GM23248 (cell line): ENCODE data around the gene CCDC187. TPM values are rescaled to one million over a fixed set of nuclear protein-coding genes. Genes with fewer than 3 reads are reported as not detected.

Experiments
- DNase-seq: peaks from one replicate; pipeline ENCODE4 v3.0.0-alpha.2; 2015
- H2AFZ ChIP-seq: fragments of 200-600 bp; sonication (generic); 2 replicates; pipeline ENCODE4 v1.6.1; 2016; ENCODE audit warnings: antibody characterized with exemption
- H3F3A ChIP-seq: fragments of 200-600 bp; sonication (generic); 2 replicates; pipeline ENCODE4 v1.6.1; 2016; ENCODE audit warnings: mild to moderate bottlenecking, antibody characterized with exemption, mixed run types; ENCODE audit not compliant: insufficient read depth
- H3K27ac ChIP-seq: fragments of 200-600 bp; sonication (generic); 2 replicates; pipeline ENCODE4 v1.5.1; 2016; ENCODE audit warnings: mild to moderate bottlenecking
- H3K27me3 ChIP-seq: fragments of 200-600 bp; sonication (generic); replicated peaks from 2 replicates; pipeline ENCODE4 v1.6.1; 2016; ENCODE audit warnings: mild to moderate bottlenecking; ENCODE audit not compliant: insufficient read depth
- H3K36me3 ChIP-seq: fragments of 200-600 bp; sonication (generic); 2 replicates; pipeline ENCODE4 v1.6.1; 2016; ENCODE audit warnings: low read depth, mild to moderate bottlenecking
- H3K4me1 ChIP-seq: fragments of 200-600 bp; sonication (generic); 2 replicates; pipeline ENCODE4 v1.6.1; 2016; ENCODE audit warnings: mild to moderate bottlenecking; ENCODE audit not compliant: insufficient read depth
- H3K4me2 ChIP-seq: fragments of 200-600 bp; sonication (generic); one replicate; pipeline ENCODE4 v1.6.1; 2016; ENCODE audit warnings: mild to moderate bottlenecking; ENCODE audit not compliant: unreplicated experiment
- H3K4me3 ChIP-seq: fragments of 200-600 bp; sonication (generic); 2 replicates; pipeline ENCODE4 v1.5.1; 2016; ENCODE audit warnings: mild to moderate bottlenecking
- H3K79me2 ChIP-seq: fragments of 200-600 bp; sonication (generic); 2 replicates; pipeline ENCODE4 v1.6.1; 2016; ENCODE audit warnings: mild to moderate bottlenecking; ENCODE audit not compliant: insufficient read depth
- H3K9ac ChIP-seq: fragments of 200-600 bp; sonication (generic); 2 replicates; pipeline ENCODE4 v1.6.1; 2016; ENCODE audit warnings: mild to moderate bottlenecking
- H3K9me2 ChIP-seq: fragments of 200-600 bp; sonication (generic); 2 replicates; pipeline ENCODE4 v1.6.1; 2016; ENCODE audit warnings: mixed run types, mild to moderate bottlenecking, moderate library complexity; ENCODE audit not compliant: insufficient read depth
- H3K9me3 ChIP-seq: fragments of 200-600 bp; sonication (generic); one replicate; pipeline ENCODE4 v1.6.1; 2017; ENCODE audit warnings: low read depth
- H4K20me1 ChIP-seq: fragments of 200-600 bp; sonication (generic); 2 replicates; pipeline ENCODE4 v1.6.0; 2016; ENCODE audit not compliant: insufficient read depth
- EZH2 ChIP-seq: fragments of 200-600 bp; sonication (generic); IDR thresholded peaks from 2 replicates; pipeline ENCODE4 v1.6.1; 2018; ENCODE audit warnings: antibody characterized with exemption, mild to moderate bottlenecking; ENCODE audit not compliant: insufficient read depth, poor library complexity, severe bottlenecking
- EZH2phosphoT487 ChIP-seq: fragments of 200-600 bp; sonication (generic); IDR thresholded peaks from 2 replicates; pipeline ENCODE4 v1.6.1; 2018; ENCODE audit warnings: antibody characterized with exemption, moderate library complexity, mild to moderate bottlenecking, low read depth; ENCODE audit not compliant: insufficient read depth
- WGBS, 2 experiments: methylation state at CpG; one replicate each; pipeline ENCODE4 v1.1.6; 2015 to 2017; ENCODE audit warnings: low lambda C conversion rate in 2 of 2, low coverage in 1 of 2; ENCODE audit errors: missing lambda C conversion rate in 2 of 2; 5-methylcytosine and 5-hydroxymethylcytosine counted together
- in situ Hi-C: fragments of 300-500 bp; cut with MboI; formaldehyde crosslinking; loops from 2 replicates; pipeline ENCODE4 v1.15.0; 2020
- polyA plus RNA-seq: library from polyadenylated mRNA; unstranded; fragments of >200 nt; fragmentation: Nextera tagmentation; extraction: Ambion mirVana; gene quantifications from 2 replicates; pipeline ENCODE4 v1.2.1, GENCODE V29; 2016
- total RNA-seq: library from RNA; depleted of rRNA; stranded (reverse); fragments of >200 nt; shearing (Covaris generic); gene quantifications from 2 replicates; pipeline ENCODE4 v1.2.3, GENCODE V29; 2014

CCDC187 gene
- total and polyA plus RNA-seq, 2 experiments from 2014 or later: not detected

GRCh38 chr9:136338511-136338910 lies 34.6 kb upstream of the CCDC187 start:
- 93 to 97% methylated on average over 20 to 24 of the region's 25 CpGs for WGBS, 2 experiments
- H3F3A ChIP-seq: no peaks in the 10 kb centered on the region
- H3K36me3 ChIP-seq: no peaks in the 10 kb centered on the region; the same call in 1 of the 2 replicates
- TF ChIP-seq EZH2phosphoT487 (no peak), EZH2 (no peak)
- no peaks in the 10 kb centered on the region for H3K4me1 ChIP-seq
- H4K20me1 ChIP-seq: no peaks in the 10 kb centered on the region
- H3K9me2 ChIP-seq: no peaks in the 10 kb centered on the region
- DNase-seq: no peak
- no peaks in the 10 kb centered on the region for H3K27me3 ChIP-seq
- in situ Hi-C loops: no loop called here
- peaks cover 10% of the 10 kb centered on the region for H3K79me2 ChIP-seq
- no peak overlapping the region for H3K4me3 ChIP-seq
- H3K27ac ChIP-seq: no peak overlapping the region
- H3K9me3 ChIP-seq: no peaks in the 10 kb centered on the region
- no peak overlapping the region for H3K4me2 ChIP-seq
- no peak overlapping the region for H3K9ac ChIP-seq
- no peak overlapping the region for H2AFZ ChIP-seq

GRCh38 chr9:136337416-136338395 lies 33.8 kb upstream of the CCDC187 start:
- no peaks in the 10 kb centered on the region for H3K27me3 ChIP-seq
- H3K9me2 ChIP-seq: no peaks in the 10 kb centered on the region
- no peaks in the 10 kb centered on the region for H3K4me1 ChIP-seq
- no peak for DNase-seq
- no peaks in the 10 kb centered on the region for H4K20me1 ChIP-seq
- no peaks in the 10 kb centered on the region for H3K9me3 ChIP-seq
- no peak overlapping the region for H3K4me3 ChIP-seq
- H3F3A ChIP-seq: no peaks in the 10 kb centered on the region
- no peak overlapping the region for H3K27ac ChIP-seq
- no peak overlapping the region for H2AFZ ChIP-seq
- no peak overlapping the region for H3K9ac ChIP-seq
- TF ChIP-seq EZH2 (no peak), EZH2phosphoT487 (no peak)
- H3K4me2 ChIP-seq: no peak overlapping the region
- in situ Hi-C loops: no loop called here
- peaks cover 18% of the 10 kb centered on the region for H3K79me2 ChIP-seq
- 85 to 88% methylated on average over 40 to 43 of the region's 43 CpGs for WGBS, 2 experiments
- no peaks in the 10 kb centered on the region; the same call in 1 of the 2 replicates for H3K36me3 ChIP-seq

- no peak overlapping the region for H3K4me2 ChIP-seq
- peaks cover 26% of the 10 kb centered on the region for H3K79me2 ChIP-seq
- no peaks in the 10 kb centered on the region for H3K4me1 ChIP-seq
- no peaks in the 10 kb centered on the region for H3K9me3 ChIP-seq
- no peak overlapping the region for H3K27ac ChIP-seq
- no peak overlapping the region for H3K9ac ChIP-seq
- no peaks in the 10 kb centered on the region for H4K20me1 ChIP-seq
- WGBS, 2 experiments: 90 to 93% methylated on average over 17 to 23 of the region's 23 CpGs
- no peaks in the 10 kb centered on the region for H3F3A ChIP-seq
- in situ Hi-C loops: no loop called here
- H2AFZ ChIP-seq: no peak overlapping the region
- H3K4me3 ChIP-seq: no peak overlapping the region
- no peaks in the 10 kb centered on the region for H3K27me3 ChIP-seq
- no peaks in the 10 kb centered on the region; the same call in 1 of the 2 replicates for H3K36me3 ChIP-seq
- no peak for DNase-seq
- H3K9me2 ChIP-seq: no peaks in the 10 kb centered on the region
- TF ChIP-seq EZH2 (no peak), EZH2phosphoT487 (no peak)
Measured at GRCh38 chr9:136336881-136337280, 33.0 kb upstream of the CCDC187 start.

GRCh38 chr9:136336156-136336870 lies 32.4 kb upstream of the CCDC187 start:
- no peaks in the 10 kb centered on the region for H3F3A ChIP-seq
- H3K79me2 ChIP-seq: peaks cover 32% of the 10 kb centered on the region
- H3K9ac ChIP-seq: no peak overlapping the region
- WGBS, 2 experiments: 83 to 94% methylated on average over 20 to 27 of the region's 30 CpGs
- H2AFZ ChIP-seq: no peak overlapping the region
- DNase-seq: peak; percentile 46
- H3K4me3 ChIP-seq: no peak overlapping the region
- H3K9me2 ChIP-seq: no peaks in the 10 kb centered on the region
- in situ Hi-C loops: no loop called here
- H3K4me2 ChIP-seq: no peak overlapping the region
- no peaks in the 10 kb centered on the region for H3K9me3 ChIP-seq
- H4K20me1 ChIP-seq: no peaks in the 10 kb centered on the region
- TF ChIP-seq EZH2phosphoT487 (no peak), EZH2 (no peak)
- H3K27me3 ChIP-seq: no peaks in the 10 kb centered on the region
- H3K4me1 ChIP-seq: no peaks in the 10 kb centered on the region
- no peak overlapping the region for H3K27ac ChIP-seq
- H3K36me3 ChIP-seq: no peaks in the 10 kb centered on the region; the same call in 1 of the 2 replicates
